Suppressor macrophage treated with lipopolysaccharide for 1 hour (primary cell): ENCODE data around the gene TAF11L5.
"Not testable (repeated sequence)": the region's sequence is repeated elsewhere in the genome, so short reads cannot be mapped to it uniquely, and the experiment has no call there.

Source experiments
- DNase-seq, 3 donors: peaks; one replicate each; pipeline ENCODE4 v3.0.0-alpha.2; 2020 to 2022

Gene TAF11L5

GRCh38 chr5:17524935-17525334 is at the start of gene TAF11L5:
Gene TAF11L5, plus strand, starts transcription at chr5:17525235.
- DNase-seq, result not testable (repeated sequence)

- no peak for DNase-seq
Observed at GRCh38 chr5:17477043-17477442, 48.0 kb upstream of the TAF11L5 start.

GRCh38 chr5:17477573-17478265 is 47.3 kb upstream of the TAF11L5 start:
- no peak for DNase-seq

GRCh38 chr5:17481378-17481777 is 43.7 kb upstream of the TAF11L5 start:
- DNase-seq, result no peak

- DNase-seq, result no peak
Observed at GRCh38 chr5:17482790-17483189, 42.2 kb upstream of the TAF11L5 start.

- DNase-seq, result not testable (repeated sequence)
Observed at GRCh38 chr5:17486464-17487173, 38.4 kb upstream of the TAF11L5 start.

- no peak for DNase-seq
Observed at GRCh38 chr5:17487174-17487512, 37.9 kb upstream of the TAF11L5 start.

GRCh38 chr5:17491257-17491656 is 33.8 kb upstream of the TAF11L5 start:
- DNase-seq, result not testable (repeated sequence)

- no peak for DNase-seq
Observed at GRCh38 chr5:17492770-17493169, 32.3 kb upstream of the TAF11L5 start.

- no peak for DNase-seq
Observed at GRCh38 chr5:17497446-17497845, 27.6 kb upstream of the TAF11L5 start.

- not testable (repeated sequence) for DNase-seq
Observed at GRCh38 chr5:17497931-17498330, 27.1 kb upstream of the TAF11L5 start, which contains the start of gene TAF11L2. Gene TAF11L2, plus strand, starts transcription at chr5:17498231.

GRCh38 chr5:17511775-17512325 is 13.2 kb upstream of the TAF11L5 start:
- DNase-seq, result no peak

GRCh38 chr5:17517526-17517925 is 7.5 kb upstream of the TAF11L5 start:
- DNase-seq, result not testable (repeated sequence)

- not testable (repeated sequence) for DNase-seq
Observed at GRCh38 chr5:17518067-17518466, 7.0 kb upstream of the TAF11L5 start, which contains the start of gene TAF11L3. Gene TAF11L3, plus strand, starts transcription at chr5:17518367.

- not testable (repeated sequence) for DNase-seq
Observed at GRCh38 chr5:17519508-17519907, 5.5 kb upstream of the TAF11L5 start.

- not testable (repeated sequence) for DNase-seq
Observed at GRCh38 chr5:17521501-17521900, 3.5 kb upstream of the TAF11L5 start, which contains the start of gene TAF11L4. Gene TAF11L4, plus strand, starts transcription at chr5:17521801.

- not testable (repeated sequence) for DNase-seq
Observed at GRCh38 chr5:17526504-17526903, 1.5 kb downstream of the TAF11L5 start.

GRCh38 chr5:17528369-17528768 is 3.3 kb downstream of the TAF11L5 start, which contains the start of gene TAF11L6:
Gene TAF11L6, plus strand, starts transcription at chr5:17528669.
- not testable (repeated sequence) for DNase-seq
